Measurements from ENCODE around the gene CCDC149. TPM values are rescaled to one million over a fixed set of nuclear protein-coding genes. Genes with fewer than 3 reads are reported as not detected.

Gene CCDC149
- total and polyA plus RNA-seq, 4 donors, result 1.4 to 11.2 (median 3.4) TPM

GRCh38 chr4:24881508-24882196 is 31.2 kb downstream of the CCDC149 start:
- DNase-seq (ENCODE audit: low spot score), result no peak
- no peak overlapping the region for H3K4me3 ChIP-seq (ENCODE audit: low read depth in 1 of 3, low read length in 3 of 3)
- no peaks in the 10 kb centered on the region for H3K27me3 ChIP-seq (ENCODE audit: control insufficient read depth in 4 of 4, insufficient read depth in 4 of 4, low read length in 3 of 4)
- H3K4me1 ChIP-seq (ENCODE audit: control insufficient read depth in 4 of 4, insufficient read depth in 4 of 4, low read length in 3 of 4), result no peaks in the 10 kb centered on the region
- 73% methylated on average over 3 of the region's 3 CpGs for WGBS
- no peaks in the 10 kb centered on the region for H3K36me3 ChIP-seq (ENCODE audit: control insufficient read depth in 4 of 4, insufficient read depth in 3 of 4, low read depth in 1 of 4, low read length in 3 of 4)
- H3K9ac ChIP-seq (ENCODE audit: low read depth in 1 of 2, low read length in 2 of 2), result no peak overlapping the region
- H3K9me3 ChIP-seq (ENCODE audit: control insufficient read depth in 4 of 4, low read length in 3 of 4), result no peaks in the 10 kb centered on the region
- no peak overlapping the region for H3K27ac ChIP-seq (ENCODE audit: low read depth in 1 of 2, low read length in 2 of 2)
- no peak for TF ChIP-seq HNF4G (IDR thresholded peaks at IDR 0.05)
- no peak for TF ChIP-seq CTCF (IDR thresholded peaks at IDR 0.05; ENCODE audit: low read depth, low read length, missing input control)
- no peak for TF ChIP-seq FOXA1 (IDR thresholded peaks at IDR 0.05)
- TF ChIP-seq MAX (IDR thresholded peaks at IDR 0.05), result no peak
- TF ChIP-seq JUND (IDR thresholded peaks at IDR 0.05), result no peak
- no peak for TF ChIP-seq RXRA (IDR thresholded peaks at IDR 0.05)
- TF ChIP-seq ATF3 (IDR thresholded peaks at IDR 0.05), result no peak
- TF ChIP-seq RAD21 (IDR thresholded peaks at IDR 0.05), result no peak
- no peak for TF ChIP-seq HNF4A (conservative IDR thresholded peaks at IDR 0.05)
- no peak for TF ChIP-seq FOXA2 (IDR thresholded peaks at IDR 0.05)
- TF ChIP-seq TAF1 (conservative IDR thresholded peaks at IDR 0.05), result no peak
- no peak for TF ChIP-seq EGR1 (IDR thresholded peaks at IDR 0.05; ENCODE audit: low read depth in 2 of 2)
- TF ChIP-seq YY1 (IDR thresholded peaks at IDR 0.05), result no peak
- TF ChIP-seq SP1 (IDR thresholded peaks at IDR 0.05), result no peak

GRCh38 chr4:24880186-24880585 is 32.7 kb downstream of the CCDC149 start:
- DNase-seq (ENCODE audit: low spot score), result no peak
- no peaks in the 10 kb centered on the region for H3K4me1 ChIP-seq (ENCODE audit: control insufficient read depth in 4 of 4, insufficient read depth in 4 of 4, low read length in 3 of 4)
- 94% methylated on average over 8 of the region's 8 CpGs for WGBS
- H3K9me3 ChIP-seq (ENCODE audit: control insufficient read depth in 4 of 4, low read length in 3 of 4), result no peaks in the 10 kb centered on the region
- peaks cover 0 to 2% (median 0%) of the 10 kb centered on the region in 4 donors for H3K36me3 ChIP-seq (ENCODE audit: control insufficient read depth in 4 of 4, insufficient read depth in 3 of 4, low read depth in 1 of 4, low read length in 3 of 4)
- TF ChIP-seq ATF3 (IDR thresholded peaks at IDR 0.05), result no peak
- TF ChIP-seq TAF1 (conservative IDR thresholded peaks at IDR 0.05), result no peak
- TF ChIP-seq REST (IDR thresholded peaks at IDR 0.05), result no peak
- TF ChIP-seq HNF4A (conservative IDR thresholded peaks at IDR 0.05), result no peak
- no peak for TF ChIP-seq JUND (IDR thresholded peaks at IDR 0.05)
- no peak for TF ChIP-seq YY1 (IDR thresholded peaks at IDR 0.05)
- TF ChIP-seq SP1 (IDR thresholded peaks at IDR 0.05), result no peak
- no peak for TF ChIP-seq MAX (IDR thresholded peaks at IDR 0.05)
- no peak for TF ChIP-seq GABPA (IDR thresholded peaks at IDR 0.05 in 1 of 2, conservative IDR thresholded peaks at IDR 0.05 in 1 of 2)
- TF ChIP-seq HNF4G (IDR thresholded peaks at IDR 0.05), result no peak
- TF ChIP-seq FOXA1 (IDR thresholded peaks at IDR 0.05), result no peak
- TF ChIP-seq FOXA2 (IDR thresholded peaks at IDR 0.05), result no peak
- TF ChIP-seq EGR1 (IDR thresholded peaks at IDR 0.05; ENCODE audit: low read depth in 2 of 2), result no peak
- H3K27ac ChIP-seq (ENCODE audit: low read depth in 1 of 2, low read length in 2 of 2), result no peak overlapping the region
- no peak overlapping the region for H3K9ac ChIP-seq (ENCODE audit: low read depth in 1 of 2, low read length in 2 of 2)
- no peaks in the 10 kb centered on the region for H3K27me3 ChIP-seq (ENCODE audit: control insufficient read depth in 4 of 4, insufficient read depth in 4 of 4, low read length in 3 of 4)
- no peak overlapping the region for H3K4me3 ChIP-seq (ENCODE audit: low read depth in 1 of 3, low read length in 3 of 3)

Data from liver (tissue), 9 donors.